ENCODE results near the gene PTPRD.

GRCh38 chr9:8515748-8516147 is 2097.1 kb downstream of the PTPRD start:
- TF ChIP-seq CTCF (IDR thresholded peaks at IDR 0.05) (no peak), EZH2 (IDR thresholded peaks at IDR 0.05) (no peak)

Measured in neural progenitor cell (in vitro differentiated cells).